ENCODE data around the gene IDNK.

GRCh38 chr9:83623679-83624076, 735 bp downstream of the IDNK start:
- TF ChIP-seq, protein P1, sequence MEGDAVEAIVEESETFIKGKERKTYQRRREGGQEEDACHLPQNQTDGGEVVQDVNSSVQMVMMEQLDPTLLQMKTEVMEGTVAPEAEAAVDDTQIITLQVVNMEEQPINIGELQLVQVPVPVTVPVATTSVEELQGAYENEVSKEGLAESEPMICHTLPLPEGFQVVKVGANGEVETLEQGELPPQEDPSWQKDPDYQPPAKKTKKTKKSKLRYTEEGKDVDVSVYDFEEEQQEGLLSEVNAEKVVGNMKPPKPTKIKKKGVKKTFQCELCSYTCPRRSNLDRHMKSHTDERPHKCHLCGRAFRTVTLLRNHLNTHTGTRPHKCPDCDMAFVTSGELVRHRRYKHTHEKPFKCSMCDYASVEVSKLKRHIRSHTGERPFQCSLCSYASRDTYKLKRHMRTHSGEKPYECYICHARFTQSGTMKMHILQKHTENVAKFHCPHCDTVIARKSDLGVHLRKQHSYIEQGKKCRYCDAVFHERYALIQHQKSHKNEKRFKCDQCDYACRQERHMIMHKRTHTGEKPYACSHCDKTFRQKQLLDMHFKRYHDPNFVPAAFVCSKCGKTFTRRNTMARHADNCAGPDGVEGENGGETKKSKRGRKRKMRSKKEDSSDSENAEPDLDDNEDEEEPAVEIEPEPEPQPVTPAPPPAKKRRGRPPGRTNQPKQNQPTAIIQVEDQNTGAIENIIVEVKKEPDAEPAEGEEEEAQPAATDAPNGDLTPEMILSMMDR (IDR thresholded peaks at IDR 0.05) = no peak
- TF ChIP-seq POLR2A (IDR thresholded peaks at IDR 0.05) = no peak
